RPMI8226 (cell line): Measurements from ENCODE around the gene MRPL54.

ENCODE experiments used
- DNase-seq: peaks from one replicate; pipeline ENCODE4 v3.0.0-alpha.2; 2015

Gene MRPL54

DNA sequence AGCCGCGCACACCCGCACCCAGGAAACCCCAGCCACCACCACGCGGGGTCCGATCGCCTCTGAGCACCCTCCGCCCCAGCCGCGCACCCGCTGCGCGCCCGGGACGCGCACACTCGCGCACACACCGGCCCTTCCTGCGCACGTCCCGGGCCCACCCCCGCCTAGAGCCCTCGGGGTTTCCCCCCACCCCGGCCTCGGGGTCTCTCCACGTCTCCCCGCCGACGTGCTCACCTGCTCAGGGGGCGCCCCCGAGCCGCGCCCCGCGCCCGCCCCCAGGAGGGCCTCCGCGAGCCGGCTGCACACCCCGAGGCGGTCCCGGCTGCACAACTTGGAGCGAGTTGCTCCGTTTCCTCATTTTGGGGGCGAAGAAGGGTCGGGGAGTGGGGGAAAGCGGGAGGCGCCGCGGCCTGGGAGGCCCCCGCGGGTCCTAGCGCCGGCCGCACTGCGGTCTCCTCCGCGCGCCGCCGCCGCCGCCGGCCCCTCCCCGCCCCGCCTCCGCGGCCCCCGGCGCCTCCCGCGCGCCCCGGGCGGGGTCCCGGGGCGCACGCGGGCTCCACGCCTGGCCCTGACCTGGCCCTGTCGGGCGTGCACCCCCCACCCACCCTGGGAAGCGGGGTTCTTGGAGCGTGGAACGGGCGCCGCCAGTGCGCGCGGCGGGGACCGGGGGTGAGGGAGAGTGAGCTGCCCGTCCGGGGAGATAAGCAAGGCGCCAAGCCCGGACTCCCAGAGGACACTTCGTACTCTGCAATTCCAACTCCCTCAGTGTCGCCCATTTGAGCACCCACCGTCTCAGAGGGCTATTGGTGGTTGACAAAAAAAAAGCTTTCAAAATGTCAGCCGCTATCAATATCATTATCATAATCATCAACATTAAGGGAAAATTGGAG, 23.7 kb downstream of the MRPL54 start, which contains the start of gene MATK:
TSS of gene MATK (minus strand) at position 444 of the 887 bp plus-strand sequence. CDS start 1,246 bp downstream, outside the sequence.
- DNase-seq = no peak

DNA sequence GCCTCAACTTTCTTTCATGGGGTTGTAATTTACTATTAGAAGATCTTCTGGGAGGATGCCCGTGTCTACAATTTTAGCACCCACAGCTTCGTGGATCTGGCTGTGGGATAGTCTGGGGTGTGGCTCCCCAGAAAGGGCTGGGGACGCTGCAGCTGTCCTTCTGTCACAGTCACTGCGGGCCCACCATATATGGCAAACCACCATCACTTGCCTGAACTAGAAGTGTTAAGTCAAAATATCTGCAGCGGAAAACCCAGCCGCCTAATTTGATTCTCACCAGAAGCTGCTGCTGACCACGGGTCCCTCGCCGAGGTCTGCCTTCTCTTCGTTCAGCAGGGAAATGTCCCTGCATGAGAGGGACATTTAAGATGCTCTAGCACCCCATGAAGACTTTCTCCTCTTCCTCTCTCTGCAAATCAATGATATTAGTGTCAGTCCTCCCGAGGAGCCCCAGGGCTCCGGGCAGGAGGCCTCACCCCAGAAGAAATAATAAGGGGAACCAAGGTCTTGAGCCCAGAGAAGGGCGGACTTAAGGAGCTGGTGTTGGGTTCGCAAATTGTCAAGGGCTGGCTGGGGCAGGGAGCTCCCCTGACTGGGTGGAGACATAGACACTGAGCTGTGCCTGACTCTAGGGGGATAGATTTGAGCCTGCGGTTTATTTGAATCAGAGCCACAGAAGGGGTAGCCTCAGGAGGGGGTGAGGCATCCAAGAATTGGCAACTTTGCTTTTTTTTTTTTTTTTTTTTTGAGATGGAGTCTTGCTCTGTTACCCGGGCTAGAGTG, 26.7 kb downstream of the MRPL54 start:
- no peak for DNase-seq

DNA sequence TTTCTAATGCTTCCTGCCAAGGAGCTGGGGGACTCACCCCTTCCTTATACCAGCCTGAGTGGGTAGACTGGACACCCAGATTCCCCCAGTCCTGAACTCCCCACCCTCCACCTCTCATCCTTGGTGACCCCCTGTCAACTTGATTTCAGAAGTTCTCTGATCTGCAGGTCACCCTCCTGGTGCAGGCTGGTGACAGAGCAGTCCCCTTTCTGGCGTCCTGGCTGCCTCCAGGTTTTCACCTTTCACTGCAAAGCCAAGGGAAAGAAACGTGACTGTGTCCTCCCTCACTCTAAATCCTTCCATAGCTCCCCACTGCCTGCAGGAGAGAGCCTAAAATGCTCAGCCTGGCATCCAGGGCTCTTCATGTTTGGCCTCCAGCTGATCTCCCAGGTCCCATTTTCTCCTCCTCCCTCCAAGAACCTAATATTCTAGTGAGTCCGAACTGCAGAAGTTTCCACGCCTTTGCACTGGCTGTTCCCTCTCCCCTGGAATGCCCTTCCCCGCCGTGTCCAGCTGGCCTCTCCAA, 27.8 kb downstream of the MRPL54 start:
- DNase-seq = no peak

DNA sequence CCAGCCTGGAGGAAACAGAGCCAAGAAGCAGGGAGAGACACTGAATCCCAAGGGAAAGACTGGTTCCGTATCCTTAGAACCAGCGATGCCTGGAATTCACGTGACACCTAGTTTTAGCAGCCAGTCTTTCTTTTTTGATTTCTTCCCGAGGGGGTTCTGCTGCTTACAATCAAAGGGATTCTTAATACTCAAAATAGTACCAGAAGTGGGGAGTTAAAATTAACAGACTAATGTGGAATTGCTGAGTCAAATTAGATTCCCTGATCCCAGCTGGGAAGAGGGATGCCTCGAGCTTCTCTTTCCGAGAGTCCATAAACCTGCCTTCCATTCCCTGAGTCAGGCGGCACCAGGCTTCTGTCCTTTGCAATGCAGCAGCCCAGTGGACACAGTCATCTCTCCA, 28.5 kb downstream of the MRPL54 start:
- no peak for DNase-seq

DNA sequence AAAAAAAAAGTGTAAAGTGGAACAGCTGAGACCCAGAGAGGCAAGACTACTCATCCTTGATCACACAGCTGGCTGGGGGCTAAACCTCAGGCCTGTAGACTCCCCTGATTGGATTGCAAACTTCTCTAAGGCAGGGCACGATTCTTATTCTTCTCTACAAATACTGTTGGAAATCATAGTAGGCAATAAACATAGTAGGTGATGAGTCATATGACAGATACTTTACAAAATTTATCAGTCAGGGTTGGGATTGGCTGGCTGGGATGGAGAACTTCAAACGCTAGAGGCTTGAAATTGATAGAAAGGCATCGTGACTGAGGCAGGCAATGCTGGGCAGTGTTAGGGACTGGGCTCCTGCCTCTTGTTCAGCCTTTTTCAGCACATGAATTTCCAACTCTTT, 29.6 kb downstream of the MRPL54 start:
- DNase-seq = no peak

DNA sequence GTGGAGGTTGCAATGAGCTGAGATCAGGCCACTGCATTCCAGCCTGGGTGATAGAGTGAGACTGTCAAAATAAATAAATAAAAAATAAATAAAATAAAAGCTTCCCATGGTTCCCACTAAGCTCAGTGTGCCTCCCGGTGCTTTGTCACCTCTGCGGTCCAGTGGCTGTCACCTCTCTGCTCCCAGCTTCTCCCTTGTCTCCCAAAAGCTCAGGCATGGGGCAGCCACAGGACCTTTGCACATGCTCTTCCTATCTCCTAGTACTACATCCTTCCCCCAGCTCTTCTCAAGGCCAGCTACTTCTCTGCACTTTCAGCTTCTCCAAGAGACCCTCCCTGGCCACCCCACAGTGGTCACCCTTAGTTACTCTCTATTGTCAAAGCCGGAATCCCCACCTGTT, 31.3 kb downstream of the MRPL54 start:
- DNase-seq = no peak

DNA sequence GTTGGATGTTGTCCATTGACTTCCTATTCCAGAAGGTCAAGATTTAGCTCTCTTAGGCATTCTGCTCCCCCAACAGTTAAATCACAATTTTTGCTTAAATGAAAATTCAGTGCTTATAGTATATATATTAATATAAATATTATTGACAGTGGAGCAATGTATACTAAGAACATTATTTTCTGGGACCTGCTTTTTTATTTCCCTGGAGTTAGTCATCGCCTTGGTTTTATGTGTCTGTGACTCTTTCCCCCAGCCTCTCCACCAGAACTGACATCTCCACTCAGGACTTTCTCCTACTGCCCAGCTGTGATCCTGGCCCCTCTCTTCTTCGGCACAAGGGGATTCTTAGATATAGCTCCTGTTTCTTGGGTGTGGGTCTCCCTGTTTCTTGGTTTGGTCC, 33.9 kb downstream of the MRPL54 start:
- no peak for DNase-seq

DNA sequence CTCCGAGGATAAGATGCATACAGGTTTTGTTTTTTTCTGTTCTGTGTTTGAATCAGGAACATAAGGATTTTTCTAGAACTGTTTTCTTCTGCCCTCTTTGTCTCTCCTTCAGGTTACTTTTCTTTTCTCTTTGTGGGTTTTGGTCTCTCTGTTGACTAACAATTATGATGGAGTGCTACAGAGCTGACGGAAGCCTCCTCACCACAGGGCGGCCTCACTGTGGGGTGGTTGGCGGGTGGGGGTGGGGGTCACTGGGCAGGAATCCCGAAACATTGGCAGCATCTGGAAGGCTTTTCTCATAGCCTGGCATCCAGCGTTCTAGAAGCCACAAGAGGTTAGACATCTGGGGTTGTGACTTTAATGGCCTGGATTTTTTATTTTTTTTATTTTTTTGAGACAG, 35.7 kb downstream of the MRPL54 start:
- DNase-seq = no peak

DNA sequence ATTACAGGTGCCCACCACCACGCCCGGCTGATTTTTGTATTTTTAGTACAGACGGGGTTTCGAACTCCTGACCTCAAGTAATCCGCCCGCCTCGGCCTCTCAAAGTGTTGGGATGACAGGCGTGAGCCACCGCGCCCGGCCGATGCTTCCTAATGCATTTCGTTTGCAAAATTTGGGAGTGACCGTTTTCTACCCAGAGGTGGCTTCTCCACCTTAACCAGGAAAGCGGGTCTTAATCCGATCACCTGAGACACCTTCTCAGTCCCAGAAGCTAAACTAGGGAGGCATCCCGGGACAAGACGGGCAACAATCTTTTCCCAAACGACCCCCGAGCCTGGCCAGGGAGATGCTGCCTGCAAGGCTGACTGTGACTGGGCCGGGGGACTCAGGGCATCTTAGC, 38.5 kb downstream of the MRPL54 start:
- DNase-seq = no peak

DNA sequence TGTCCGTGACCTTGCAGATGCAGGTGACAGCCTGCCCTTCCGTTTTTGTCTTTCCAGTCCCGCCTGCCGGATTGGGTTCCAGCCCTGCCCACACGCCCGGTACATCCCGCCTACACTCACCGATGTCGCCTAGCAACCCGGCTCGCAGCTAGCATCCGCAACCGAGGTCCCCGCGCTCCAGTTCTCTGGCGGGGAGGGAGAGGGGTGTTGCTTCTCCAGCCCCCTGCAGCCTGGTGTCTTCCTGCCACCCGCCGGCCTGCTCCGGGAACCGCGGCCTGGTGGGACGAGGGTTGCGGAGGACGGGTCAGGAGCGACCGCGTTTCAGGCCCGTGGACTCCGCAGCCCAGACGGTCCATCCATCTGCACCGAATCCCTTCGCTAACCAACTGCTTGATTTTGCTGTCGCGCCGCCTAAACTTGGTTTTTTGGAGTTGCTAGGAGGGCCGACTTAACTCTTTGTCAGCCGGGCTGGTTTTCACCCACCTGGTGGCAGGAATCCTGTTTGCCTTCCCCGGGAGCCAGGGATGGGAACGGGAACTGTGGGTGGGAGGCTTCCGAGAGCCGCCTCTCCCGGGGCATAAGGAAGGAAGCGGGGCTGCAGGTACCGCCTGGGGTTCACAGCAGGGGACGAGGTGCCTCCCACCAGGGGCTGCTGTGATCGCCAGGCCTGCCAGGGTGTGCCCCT, 39.1 kb downstream of the MRPL54 start:
- peak; percentile 80 for DNase-seq

DNA sequence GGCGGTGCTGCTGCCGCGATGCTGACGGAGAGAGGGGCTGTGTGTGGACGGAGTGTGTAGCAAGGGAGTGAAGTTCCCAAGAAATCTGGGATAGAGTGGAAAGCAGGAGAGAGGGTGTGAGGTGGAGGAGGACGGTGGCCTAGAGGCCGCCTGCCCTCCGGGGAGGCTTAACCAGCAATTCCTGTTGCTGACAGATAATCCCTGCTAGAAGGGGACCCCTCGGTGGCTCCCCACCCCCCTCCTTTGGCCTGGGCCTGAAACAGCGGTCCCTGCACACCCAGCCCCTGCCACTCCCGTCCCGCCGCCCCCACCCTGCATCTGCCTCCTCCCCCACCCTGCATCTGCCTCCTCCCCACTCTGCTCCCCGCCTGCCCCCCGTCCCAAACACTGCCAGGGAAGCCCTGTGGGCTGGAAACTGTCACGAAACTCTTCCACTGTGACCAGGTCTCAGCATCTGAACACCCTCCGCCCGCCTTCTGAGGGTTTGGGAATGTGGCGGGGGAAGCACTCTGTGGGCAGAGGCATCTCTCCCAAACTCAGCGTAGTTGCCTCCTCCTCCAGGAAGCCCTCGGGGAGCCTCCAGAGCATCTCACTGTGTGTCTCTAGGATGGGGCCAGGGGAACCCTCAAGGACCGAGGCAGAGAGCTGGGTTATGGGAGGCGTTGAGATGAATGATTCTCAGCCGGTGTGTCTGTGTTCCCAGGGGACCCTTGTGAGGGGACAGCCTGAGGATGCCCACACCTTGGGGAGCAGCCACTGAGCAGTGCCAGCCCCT, 40.8 kb downstream of the MRPL54 start:
- no peak for DNase-seq

DNA sequence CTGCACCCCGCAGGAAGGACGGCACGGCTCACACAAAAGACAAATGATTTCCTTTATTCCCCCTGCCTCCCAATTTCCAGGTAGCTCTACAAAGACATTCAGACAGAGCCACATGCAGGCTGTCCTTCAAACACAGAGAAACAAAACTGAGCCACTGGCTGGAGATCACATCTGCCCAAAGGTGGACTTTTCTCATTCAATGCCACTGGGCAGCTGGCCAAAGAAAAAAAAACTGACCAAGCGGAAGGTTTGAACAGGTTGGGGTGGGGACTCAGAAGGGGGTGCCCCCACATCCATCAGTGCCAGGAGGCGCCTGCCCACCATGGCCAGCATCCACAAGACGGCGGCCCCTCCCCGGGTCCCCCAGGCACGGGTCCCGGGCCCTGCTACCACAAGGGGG, 41.5 kb downstream of the MRPL54 start:
- no peak for DNase-seq

DNA sequence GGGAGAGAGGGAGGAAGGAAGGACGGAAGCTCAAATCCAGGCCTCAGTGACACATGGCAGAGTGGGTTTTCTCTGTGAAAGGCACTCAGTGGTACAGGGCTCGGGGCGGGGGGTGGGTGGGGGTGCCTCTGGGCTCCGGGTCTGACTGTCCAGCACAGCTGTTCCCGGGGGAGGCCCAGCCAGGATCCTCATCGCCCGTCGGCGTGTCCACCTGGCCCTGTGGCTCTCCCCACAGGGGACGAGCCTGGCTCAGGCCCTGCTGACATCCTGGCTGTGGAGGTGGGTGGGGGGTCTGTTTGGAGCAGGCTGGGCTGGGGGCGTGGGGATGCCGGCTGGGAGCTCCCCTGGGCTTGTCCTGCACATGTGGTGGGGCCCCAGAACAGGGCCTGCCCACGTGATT, 41.9 kb downstream of the MRPL54 start:
- no peak for DNase-seq

DNA sequence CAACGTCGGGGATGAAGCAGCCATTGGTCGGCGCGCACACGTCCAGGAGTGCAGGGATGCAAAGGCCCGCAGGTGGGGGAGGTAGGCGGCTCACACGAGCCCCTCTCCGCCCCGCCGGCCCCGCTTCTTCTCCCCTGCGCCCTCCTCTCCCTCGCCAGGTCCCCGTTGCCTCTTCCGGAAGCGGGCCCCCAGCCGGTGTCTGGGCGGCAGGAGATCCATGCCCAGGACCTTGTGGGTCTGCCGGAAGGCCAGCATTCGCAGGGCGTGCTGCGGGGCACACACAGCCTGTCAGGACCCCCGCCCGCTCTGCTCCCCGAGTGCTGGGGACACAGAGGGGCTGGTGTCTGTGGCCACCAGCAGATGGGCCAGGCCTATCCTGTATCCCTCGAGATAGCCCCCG, 43.4 kb downstream of the MRPL54 start:
- DNase-seq = no peak

DNA sequence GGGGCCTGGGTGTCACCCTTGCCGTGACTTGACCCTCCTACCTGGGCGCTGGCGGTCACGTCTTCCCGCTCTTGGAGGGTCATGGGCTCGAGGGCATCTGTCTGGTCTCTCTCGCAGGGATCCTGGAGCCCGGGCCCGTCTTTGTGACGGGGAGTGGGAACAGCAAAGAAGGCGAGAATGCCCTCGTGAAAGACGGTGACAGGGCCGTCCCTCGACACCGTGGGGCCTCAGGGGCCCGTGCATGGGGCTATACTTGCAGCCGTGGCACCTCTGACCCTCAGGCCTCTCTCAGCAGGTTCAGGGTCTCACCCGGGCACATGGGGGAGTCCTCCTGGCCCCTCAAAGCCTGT, 44.6 kb downstream of the MRPL54 start:
- no peak for DNase-seq

DNA sequence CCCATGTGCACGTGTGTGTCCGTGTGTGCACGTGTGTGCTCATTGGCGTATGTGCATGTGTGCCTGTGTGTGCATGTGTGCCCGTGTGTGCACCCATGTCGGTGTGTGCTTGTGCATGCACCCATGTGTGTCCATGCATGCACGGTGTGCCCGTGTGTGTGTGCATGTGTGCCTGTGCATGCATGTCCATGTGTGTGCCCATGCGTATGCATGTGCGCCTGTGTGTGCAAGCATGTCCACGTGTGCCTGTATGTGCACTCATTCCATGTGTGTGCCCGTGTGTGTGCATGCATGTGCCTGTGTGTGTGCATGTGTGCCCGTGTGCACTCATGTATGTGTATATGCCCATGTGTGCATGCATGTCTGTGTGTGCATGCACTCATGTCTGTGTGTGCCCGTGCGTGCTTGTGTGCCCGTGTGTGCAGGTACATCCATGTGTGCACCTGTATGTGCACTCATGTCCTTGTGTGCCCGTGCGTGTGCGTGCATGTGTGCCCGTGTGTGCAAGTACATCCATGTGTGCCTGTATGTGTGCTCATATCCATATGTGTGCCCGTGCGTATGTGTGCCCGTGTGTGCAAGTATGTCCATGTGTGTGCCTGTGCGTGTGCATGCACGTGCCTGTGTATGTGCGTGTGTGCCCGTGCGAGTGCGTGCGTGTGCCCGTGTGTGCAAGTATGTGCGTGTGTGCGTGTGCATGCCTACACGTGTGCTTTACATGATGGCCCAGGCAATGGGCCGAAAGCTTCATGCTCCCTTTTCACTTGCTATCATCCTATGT, 45.3 kb downstream of the MRPL54 start:
- no peak for DNase-seq

DNA sequence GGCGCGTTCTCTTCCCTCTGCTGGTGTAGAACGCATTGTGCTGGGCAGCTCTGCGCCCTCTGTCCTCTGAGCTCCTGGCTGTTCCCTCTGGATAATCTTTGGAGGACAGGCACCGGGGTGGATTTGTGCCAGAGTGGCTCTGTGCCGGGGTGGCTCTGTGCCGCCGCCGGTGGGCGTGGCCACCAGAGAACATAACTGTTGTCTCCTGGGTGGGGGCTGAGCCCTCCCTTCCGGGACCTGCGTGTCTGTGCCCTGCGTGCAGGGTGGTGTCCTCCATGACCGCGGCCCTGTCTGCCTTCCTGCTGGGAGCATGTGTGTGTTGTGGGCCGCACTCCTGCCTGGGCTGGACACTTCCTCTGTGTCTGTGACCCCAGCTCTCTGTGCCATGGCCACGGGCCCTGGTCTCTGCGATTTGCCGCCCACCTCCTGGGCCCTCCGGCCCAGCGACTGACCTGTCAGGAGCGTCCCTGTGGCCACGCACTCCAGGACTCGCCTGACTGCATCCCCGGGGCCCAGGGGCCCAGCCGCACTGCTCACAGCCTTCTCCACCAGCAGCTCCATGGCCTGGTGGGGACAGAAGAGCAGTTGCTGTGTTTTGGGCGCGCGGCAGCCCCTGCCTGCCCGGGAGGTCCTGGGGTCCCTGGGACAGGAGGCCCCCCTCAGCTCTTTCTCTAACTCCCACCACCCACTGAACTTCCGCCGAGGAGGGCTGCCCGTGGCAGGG, 46.1 kb downstream of the MRPL54 start:
- no peak for DNase-seq

DNA sequence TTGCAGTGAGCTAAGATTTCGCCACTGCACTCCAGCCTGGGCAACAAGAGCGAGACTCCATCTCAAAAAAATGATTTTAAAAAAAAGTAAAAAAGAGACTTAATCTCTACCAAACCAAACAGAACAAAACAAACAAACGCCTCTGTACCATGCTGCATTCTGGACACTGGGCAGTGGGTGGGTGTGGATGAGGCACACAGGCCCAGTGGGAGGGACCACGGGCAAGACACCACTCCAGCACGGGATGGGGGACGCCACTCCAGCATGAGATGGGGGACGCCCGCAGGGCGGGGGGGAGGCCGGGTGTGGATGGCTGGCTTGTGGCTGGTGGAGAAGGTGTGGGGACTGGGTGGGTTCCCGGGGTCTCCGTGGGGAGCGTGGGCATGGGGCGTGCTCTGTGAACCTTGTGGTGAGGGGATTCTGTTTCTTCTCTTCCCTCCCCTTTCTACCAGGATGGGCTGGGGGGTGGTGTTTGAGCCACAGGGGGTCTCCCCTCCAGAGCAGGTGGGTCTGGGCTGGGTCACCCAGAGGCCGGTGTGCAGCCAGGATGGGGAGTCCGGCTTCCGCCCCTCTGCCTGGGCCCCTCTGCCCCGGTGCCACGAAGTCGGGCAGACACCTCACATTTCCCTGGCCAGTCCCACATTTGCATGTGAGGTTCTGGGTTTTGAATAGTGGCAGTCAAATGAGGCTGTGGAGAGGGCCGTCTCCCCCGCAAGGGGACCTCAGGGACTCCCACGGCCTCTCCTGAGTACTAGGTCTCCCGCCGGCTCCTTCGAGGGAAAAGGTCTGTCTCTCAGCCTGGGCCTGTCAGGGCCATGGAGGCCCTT, 47.6 kb downstream of the MRPL54 start:
- DNase-seq = no peak

DNA sequence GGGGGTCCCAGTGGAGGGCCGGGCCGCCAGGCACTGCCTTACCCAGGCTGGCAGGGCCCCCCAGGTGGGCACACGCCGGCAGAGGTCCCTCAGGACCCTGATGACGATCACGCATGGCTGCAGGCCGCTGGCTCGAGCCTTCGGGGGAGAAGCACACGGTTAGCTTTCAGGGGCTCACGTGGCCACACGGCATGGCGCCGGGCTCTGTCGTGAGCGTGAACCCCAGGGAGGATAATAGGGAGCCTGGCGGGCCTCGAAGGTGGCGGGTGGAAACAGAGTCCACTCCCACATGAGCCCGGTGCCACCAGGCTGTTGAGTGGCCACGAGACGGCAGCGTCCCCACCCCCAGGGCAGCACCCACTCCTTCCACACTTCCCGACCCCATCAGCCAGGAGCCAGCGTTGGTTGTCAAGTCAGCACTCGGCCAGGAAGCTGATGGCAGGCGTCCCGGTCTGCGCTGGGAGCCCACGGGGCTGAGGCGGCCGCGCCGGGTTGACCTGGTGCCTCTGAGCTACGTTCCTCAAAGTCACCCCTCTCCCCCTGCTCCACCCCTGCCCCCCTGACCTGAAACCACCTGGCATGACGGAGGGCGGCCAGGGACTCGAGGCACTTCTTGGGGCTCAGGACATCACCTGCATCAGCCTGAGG, 48.4 kb downstream of the MRPL54 start:
- DNase-seq = peak; percentile 54
